GM19240 (cell line): ENCODE measurements around the gene GTF2IRD2.
"Not testable (repeated sequence)": the region's sequence is repeated elsewhere in the genome, so short reads cannot be mapped to it uniquely, and the experiment has no call there.

Experiments used
- DNase-seq: peaks from one replicate; pipeline ENCODE4 v3.0.0; 2011; ENCODE audit warnings: low spot score; ENCODE audit not compliant: insufficient read length

Gene GTF2IRD2

GRCh38 chr7:74788369-74789150 is 62.8 kb downstream of the GTF2IRD2 start:
- DNase-seq = not testable (repeated sequence)

- DNase-seq = not testable (repeated sequence)
Measured at GRCh38 chr7:74783595-74783994, 67.8 kb downstream of the GTF2IRD2 start.

- not testable (repeated sequence) for DNase-seq
Measured at GRCh38 chr7:74781746-74782145, 69.7 kb downstream of the GTF2IRD2 start.

GRCh38 chr7:74779053-74779452 is 72.4 kb downstream of the GTF2IRD2 start:
- DNase-seq = not testable (repeated sequence)

GRCh38 chr7:74775111-74775510 is 76.3 kb downstream of the GTF2IRD2 start:
- DNase-seq = not testable (repeated sequence)

- DNase-seq = not testable (repeated sequence)
Measured at GRCh38 chr7:74773760-74774750, 77.3 kb downstream of the GTF2IRD2 start, which contains the start of gene NCF1. Gene NCF1, plus strand, starts transcription at chr7:74774011. Its CDS starts 21 bp downstream, at chr7:74774032.

GRCh38 chr7:74772093-74772492 is 79.3 kb downstream of the GTF2IRD2 start:
- not testable (repeated sequence) for DNase-seq

GRCh38 chr7:74770062-74770461 is 81.3 kb downstream of the GTF2IRD2 start:
- not testable (repeated sequence) for DNase-seq

- DNase-seq = not testable (repeated sequence)
Measured at GRCh38 chr7:74766991-74767390, 84.4 kb downstream of the GTF2IRD2 start.

GRCh38 chr7:74766509-74766908 is 84.9 kb downstream of the GTF2IRD2 start:
- not testable (repeated sequence) for DNase-seq

- not testable (repeated sequence) for DNase-seq
Measured at GRCh38 chr7:74765205-74765918, 86.0 kb downstream of the GTF2IRD2 start.

GRCh38 chr7:74758982-74759381 is 92.4 kb downstream of the GTF2IRD2 start:
- DNase-seq = not testable (repeated sequence)

GRCh38 chr7:74758268-74758667 is 93.1 kb downstream of the GTF2IRD2 start:
- not testable (repeated sequence) for DNase-seq

- not testable (repeated sequence) for DNase-seq
Measured at GRCh38 chr7:74756673-74757072, 94.7 kb downstream of the GTF2IRD2 start.

- DNase-seq = not testable (repeated sequence)
Measured at GRCh38 chr7:74753921-74754482, 97.4 kb downstream of the GTF2IRD2 start.
